Ishikawa (cell line): ENCODE measurements around the gene PACRGL.

Source experiments
- CEBPB ChIP-seq: IDR thresholded peaks from 2 replicates; pipeline ENCODE4 v1.6.1; 2012
- CREB1 ChIP-seq: IDR thresholded peaks from 2 replicates; pipeline ENCODE4 v1.6.1; 2012; ENCODE audit warnings: low read depth
- EGR1 ChIP-seq: IDR thresholded peaks from 2 replicates; pipeline ENCODE4 v1.6.1; 2012
- EP300 ChIP-seq: IDR thresholded peaks from 2 replicates; pipeline ENCODE4 v1.6.1; 2012; ENCODE audit warnings: borderline replicate concordance
- FOXM1 ChIP-seq: IDR thresholded peaks from 2 replicates; pipeline ENCODE4 v1.6.1; 2012; ENCODE audit warnings: low read depth, borderline replicate concordance
- NFIC ChIP-seq: IDR thresholded peaks from 2 replicates; pipeline ENCODE4 v1.6.1; 2012
- RAD21 ChIP-seq: IDR thresholded peaks from 2 replicates; pipeline ENCODE4 v1.6.1; 2012; ENCODE audit warnings: low read depth
- TAF1 ChIP-seq: IDR thresholded peaks from 2 replicates; pipeline ENCODE4 v1.6.1; 2012; ENCODE audit warnings: low read depth, mild to moderate bottlenecking
- TCF12 ChIP-seq: IDR thresholded peaks from 2 replicates; pipeline ENCODE4 v1.6.1; 2012; ENCODE audit warnings: low read depth
- TEAD4 ChIP-seq: IDR thresholded peaks from 2 replicates; pipeline ENCODE4 v1.6.1; 2012
- YY1 ChIP-seq: IDR thresholded peaks from 2 replicates; pipeline ENCODE4 v1.6.1; 2012; ENCODE audit warnings: low read depth
- ZBTB7A ChIP-seq: IDR thresholded peaks from 2 replicates; pipeline ENCODE4 v1.6.1; 2012; ENCODE audit warnings: low read depth
- TF ChIP-seq, protein P1 (sequence below): IDR thresholded peaks from 2 replicates; pipeline ENCODE4 v1.6.1; 2012
- TF ChIP-seq, protein P2 (sequence below): IDR thresholded peaks from 2 replicates; pipeline ENCODE4 v1.6.1; 2012
- TF ChIP-seq, protein P3 (sequence below): IDR thresholded peaks from 2 replicates; pipeline ENCODE4 v1.6.1; 2012; ENCODE audit warnings: low read depth, mild to moderate bottlenecking

PACRGL gene

GRCh38 chr4:20682853-20683252 is 17.4 kb upstream of the PACRGL start:
- TF ChIP-seq YY1 (no peak), ZBTB7A (no peak), FOXM1 (no peak), TCF12 (no peak), TEAD4 (no peak)

DNA sequence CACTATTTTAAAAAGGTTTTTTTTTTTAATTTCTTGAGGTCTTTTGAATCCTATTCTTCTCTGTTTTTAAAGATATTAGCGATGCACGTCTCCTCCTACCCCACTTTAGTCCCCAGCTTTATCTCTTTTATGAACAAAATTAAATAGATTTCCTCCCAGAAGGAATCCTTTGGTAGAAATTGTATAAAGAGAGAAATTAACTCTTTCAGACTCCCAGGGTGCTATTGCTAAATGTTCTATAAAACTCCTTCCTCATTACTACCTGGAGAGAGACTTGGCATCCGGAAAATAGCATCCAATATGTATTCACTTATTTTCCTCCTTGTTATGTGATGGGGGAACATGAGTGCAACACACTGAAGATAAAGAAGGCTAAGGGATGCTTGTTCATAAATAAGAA is 16.5 kb upstream of the PACRGL start:
- TF ChIP-seq CEBPB (no peak), YY1 (no peak), TEAD4 (no peak), TAF1 (no peak), CREB1 (no peak)
- TF ChIP-seq, protein P1, sequence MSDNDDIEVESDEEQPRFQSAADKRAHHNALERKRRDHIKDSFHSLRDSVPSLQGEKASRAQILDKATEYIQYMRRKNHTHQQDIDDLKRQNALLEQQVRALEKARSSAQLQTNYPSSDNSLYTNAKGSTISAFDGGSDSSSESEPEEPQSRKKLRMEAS, result no peak
- TF ChIP-seq, protein P2, sequence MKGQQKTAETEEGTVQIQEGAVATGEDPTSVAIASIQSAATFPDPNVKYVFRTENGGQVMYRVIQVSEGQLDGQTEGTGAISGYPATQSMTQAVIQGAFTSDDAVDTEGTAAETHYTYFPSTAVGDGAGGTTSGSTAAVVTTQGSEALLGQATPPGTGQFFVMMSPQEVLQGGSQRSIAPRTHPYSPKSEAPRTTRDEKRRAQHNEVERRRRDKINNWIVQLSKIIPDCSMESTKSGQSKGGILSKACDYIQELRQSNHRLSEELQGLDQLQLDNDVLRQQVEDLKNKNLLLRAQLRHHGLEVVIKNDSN, result no peak

DNA sequence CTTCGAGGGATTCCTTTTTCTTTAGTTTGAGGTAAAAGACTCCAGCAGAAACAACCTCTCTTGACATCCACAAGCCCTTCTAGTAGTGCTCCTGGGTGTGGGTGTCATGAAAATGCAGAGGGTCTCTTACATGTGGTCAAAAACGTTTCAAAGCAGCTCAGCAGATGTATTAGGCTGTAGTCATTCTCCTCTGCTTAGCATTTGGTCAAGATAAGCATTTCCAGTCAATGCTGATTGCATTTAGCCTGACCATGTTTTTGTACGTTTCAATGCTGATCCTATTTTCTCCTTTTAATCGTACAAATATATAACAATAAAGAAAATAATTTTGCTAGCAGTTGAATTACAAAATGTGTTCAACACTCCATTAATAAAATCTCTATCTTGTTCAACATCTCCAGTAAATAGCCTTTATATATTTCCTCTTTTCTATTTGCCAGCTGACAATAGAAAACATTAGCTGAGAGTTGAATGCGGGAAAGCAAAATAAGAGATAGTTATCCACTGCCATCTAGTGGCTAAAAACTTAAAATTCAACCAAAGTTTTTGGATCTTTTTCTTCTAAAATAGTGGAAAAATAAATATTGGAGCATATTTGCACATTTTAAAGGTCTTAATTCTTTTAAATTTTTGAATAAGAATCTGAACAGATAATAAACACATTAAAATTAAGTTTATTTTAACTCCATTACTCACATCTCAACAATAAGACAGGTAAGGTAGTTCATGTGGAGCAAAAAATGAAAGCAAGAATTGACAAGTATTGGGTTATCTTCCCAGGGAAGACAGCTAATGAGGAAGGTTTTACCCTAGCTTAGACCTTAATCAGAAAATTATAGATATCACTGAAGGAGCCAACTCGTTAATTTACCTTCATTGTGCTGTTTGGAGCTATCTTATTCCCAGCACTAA is 15.2 kb upstream of the PACRGL start:
- TF ChIP-seq YY1 (no peak), EGR1 (no peak), RAD21 (peak; percentile 72), CEBPB (no peak)

- TF ChIP-seq TEAD4, result no peak
- TF ChIP-seq, protein P1, result no peak
- TF ChIP-seq TCF12, result no peak
- TF ChIP-seq, protein P3, sequence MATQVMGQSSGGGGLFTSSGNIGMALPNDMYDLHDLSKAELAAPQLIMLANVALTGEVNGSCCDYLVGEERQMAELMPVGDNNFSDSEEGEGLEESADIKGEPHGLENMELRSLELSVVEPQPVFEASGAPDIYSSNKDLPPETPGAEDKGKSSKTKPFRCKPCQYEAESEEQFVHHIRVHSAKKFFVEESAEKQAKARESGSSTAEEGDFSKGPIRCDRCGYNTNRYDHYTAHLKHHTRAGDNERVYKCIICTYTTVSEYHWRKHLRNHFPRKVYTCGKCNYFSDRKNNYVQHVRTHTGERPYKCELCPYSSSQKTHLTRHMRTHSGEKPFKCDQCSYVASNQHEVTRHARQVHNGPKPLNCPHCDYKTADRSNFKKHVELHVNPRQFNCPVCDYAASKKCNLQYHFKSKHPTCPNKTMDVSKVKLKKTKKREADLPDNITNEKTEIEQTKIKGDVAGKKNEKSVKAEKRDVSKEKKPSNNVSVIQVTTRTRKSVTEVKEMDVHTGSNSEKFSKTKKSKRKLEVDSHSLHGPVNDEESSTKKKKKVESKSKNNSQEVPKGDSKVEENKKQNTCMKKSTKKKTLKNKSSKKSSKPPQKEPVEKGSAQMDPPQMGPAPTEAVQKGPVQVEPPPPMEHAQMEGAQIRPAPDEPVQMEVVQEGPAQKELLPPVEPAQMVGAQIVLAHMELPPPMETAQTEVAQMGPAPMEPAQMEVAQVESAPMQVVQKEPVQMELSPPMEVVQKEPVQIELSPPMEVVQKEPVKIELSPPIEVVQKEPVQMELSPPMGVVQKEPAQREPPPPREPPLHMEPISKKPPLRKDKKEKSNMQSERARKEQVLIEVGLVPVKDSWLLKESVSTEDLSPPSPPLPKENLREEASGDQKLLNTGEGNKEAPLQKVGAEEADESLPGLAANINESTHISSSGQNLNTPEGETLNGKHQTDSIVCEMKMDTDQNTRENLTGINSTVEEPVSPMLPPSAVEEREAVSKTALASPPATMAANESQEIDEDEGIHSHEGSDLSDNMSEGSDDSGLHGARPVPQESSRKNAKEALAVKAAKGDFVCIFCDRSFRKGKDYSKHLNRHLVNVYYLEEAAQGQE, result no peak
- TF ChIP-seq EP300, result no peak
- no peak for TF ChIP-seq FOXM1
- no peak for TF ChIP-seq TAF1
- TF ChIP-seq CREB1, result no peak
- TF ChIP-seq NFIC, result no peak
- TF ChIP-seq CEBPB, result no peak
- TF ChIP-seq, protein P2, result no peak
- no peak for TF ChIP-seq YY1
- no peak for TF ChIP-seq RAD21
Measured at GRCh38 chr4:20687864-20688263, 12.4 kb upstream of the PACRGL start.

- TF ChIP-seq, protein P2, result no peak
- TF ChIP-seq EP300, result no peak
Measured at GRCh38 chr4:20696815-20697214, 3.4 kb upstream of the PACRGL start.

- TF ChIP-seq, protein P2, result no peak
- peak; percentile 38; the same call in 1 of the 2 replicates for TF ChIP-seq CEBPB
Measured at GRCh38 chr4:20698382-20698781, 1.9 kb upstream of the PACRGL start.

- TF ChIP-seq TAF1 (no peak), ZBTB7A (no peak), CEBPB (no peak), NFIC (no peak), RAD21 (no peak), TCF12 (no peak), FOXM1 (no peak), CREB1 (no peak)
- TF ChIP-seq, protein P2, result no peak
Measured at GRCh38 chr4:20698820-20699219, 1.4 kb upstream of the PACRGL start.
